Measurements from ENCODE around the gene REPIN1.

Gene REPIN1

GRCh38 chr7:150361807-150362621 is 6.6 kb upstream of the REPIN1 start:
- no peaks in the 10 kb centered on the region for H3K27me3 Mint-ChIP-seq (ENCODE audit: low read depth)
- H3K4me1 Mint-ChIP-seq (ENCODE audit: low read depth): peaks cover 36% of the 10 kb centered on the region

GRCh38 chr7:150363370-150363769 is 5.3 kb upstream of the REPIN1 start:
- Mint-ChIP-seq H3K36me3 (ENCODE audit: low read depth) (no peaks in the 10 kb centered on the region), H3K27me3 (ENCODE audit: low read depth) (no peaks in the 10 kb centered on the region), H3K4me1 (ENCODE audit: low read depth) (peaks cover 32% of the 10 kb centered on the region), H3K27ac (no peak overlapping the region), H3K9me3 (no peaks in the 10 kb centered on the region), H3K4me3 (no peak overlapping the region)

More at GRCh38 chr7:150361807-150362621, 6.6 kb upstream of the REPIN1 start:
- Mint-ChIP-seq H3K36me3 (ENCODE audit: low read depth) (no peaks in the 10 kb centered on the region), H3K27ac (peak overlapping the region; percentile 29), H3K9me3 (no peaks in the 10 kb centered on the region), H3K4me3 (no peak overlapping the region)

DNA sequence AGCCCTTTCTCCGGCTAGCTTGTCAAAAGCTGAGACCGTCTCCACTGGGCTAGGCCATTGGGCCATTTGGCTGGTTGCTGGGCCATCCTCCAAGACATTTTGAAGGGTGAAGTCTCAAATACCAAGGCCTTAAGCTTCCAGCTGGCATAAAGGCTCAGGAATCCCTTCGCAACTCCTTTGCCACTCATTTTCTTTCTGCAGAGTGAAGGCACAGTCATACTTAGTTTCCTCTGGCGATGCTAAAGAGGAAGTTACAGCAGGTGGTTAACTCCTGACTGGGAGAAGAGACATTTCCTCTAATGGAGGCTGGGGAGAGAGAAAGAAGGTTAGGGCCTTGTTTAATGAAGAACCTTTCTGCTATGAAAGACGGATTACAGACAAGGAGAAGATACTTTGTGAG is 4.8 kb upstream of the REPIN1 start:
- Mint-ChIP-seq H3K4me1 (ENCODE audit: low read depth) (peaks cover 29% of the 10 kb centered on the region), H3K36me3 (ENCODE audit: low read depth) (no peaks in the 10 kb centered on the region), H3K27me3 (ENCODE audit: low read depth) (no peaks in the 10 kb centered on the region), H3K27ac (peak overlapping the region; percentile 0), H3K9me3 (no peaks in the 10 kb centered on the region), H3K4me3 (no peak overlapping the region)

- Mint-ChIP-seq H3K27ac (no peak overlapping the region), H3K4me3 (no peak overlapping the region), H3K36me3 (ENCODE audit: low read depth) (no peaks in the 10 kb centered on the region), H3K27me3 (ENCODE audit: low read depth) (no peaks in the 10 kb centered on the region), H3K4me1 (ENCODE audit: low read depth) (peaks cover 28% of the 10 kb centered on the region), H3K9me3 (no peaks in the 10 kb centered on the region)
Observed at GRCh38 chr7:150365194-150365593, 3.4 kb upstream of the REPIN1 start.

DNA sequence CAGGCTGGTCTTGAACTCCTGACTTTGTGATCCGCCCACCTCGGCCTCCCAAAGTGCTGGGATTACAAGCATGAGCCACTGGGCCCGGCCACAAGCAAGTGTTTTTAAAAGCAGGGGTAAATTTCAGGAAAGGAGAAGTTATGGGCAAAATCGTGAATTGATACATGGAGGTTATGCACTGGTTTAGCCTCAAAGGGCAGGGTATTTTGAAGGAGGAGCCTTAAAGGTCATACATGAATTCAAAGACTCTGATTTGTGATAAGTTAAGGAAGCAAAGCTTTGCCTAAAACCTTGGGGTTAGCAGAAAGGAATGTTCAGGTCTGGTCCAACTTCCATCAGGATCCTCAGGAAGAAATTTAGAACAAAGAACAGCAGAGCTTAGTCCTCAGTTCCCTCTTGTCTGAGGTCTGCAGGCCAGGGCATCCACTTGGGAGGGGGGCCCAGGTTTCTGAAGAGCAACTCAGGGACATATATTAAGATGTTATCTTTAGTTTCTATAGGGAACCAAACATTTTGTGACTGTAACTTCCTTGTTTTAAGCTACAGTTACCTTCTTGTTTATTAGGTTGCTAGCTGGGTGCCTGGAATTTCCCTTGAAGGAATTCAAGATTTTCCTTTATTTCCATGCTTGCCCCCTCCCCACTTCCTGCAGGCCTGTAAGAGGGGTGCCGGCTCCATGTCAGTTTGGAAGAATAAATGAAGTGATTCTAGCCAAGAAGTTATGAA is 2.8 kb upstream of the REPIN1 start:
- Mint-ChIP-seq H3K36me3 (ENCODE audit: low read depth) (peaks cover 2% of the 10 kb centered on the region), H3K27me3 (ENCODE audit: low read depth) (no peaks in the 10 kb centered on the region), H3K9me3 (no peaks in the 10 kb centered on the region), H3K27ac (no peak overlapping the region), H3K4me3 (no peak overlapping the region), H3K4me1 (ENCODE audit: low read depth) (peaks cover 32% of the 10 kb centered on the region)

DNA sequence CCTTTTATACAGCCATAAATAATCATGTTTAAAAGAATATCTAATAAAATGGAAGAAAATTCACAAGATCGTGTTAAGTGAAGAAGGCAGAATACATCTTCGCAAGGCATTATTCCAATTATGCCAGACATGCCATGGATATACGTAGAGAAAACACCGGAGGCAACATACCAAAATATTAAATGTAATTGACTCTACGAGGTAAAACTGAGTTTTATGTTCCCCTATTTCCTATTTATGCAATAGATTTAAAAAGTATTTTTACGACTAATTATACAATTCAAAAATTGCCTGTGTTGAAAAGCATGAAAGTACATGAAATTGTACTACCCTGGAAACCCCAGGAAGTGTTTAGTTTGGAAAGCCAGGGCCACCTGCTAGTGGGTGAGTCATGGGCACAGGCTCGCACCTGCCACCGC is 936 bp upstream of the REPIN1 start:
- Mint-ChIP-seq H3K9me3 (no peaks in the 10 kb centered on the region), H3K4me3 (peak overlapping the region; percentile 80), H3K27ac (peak overlapping the region; percentile 82), H3K4me1 (ENCODE audit: low read depth) (peaks cover 32% of the 10 kb centered on the region), H3K27me3 (ENCODE audit: low read depth) (no peaks in the 10 kb centered on the region), H3K36me3 (ENCODE audit: low read depth) (peaks cover 6% of the 10 kb centered on the region)

- Mint-ChIP-seq H3K36me3 (ENCODE audit: low read depth) (peaks cover 9% of the 10 kb centered on the region), H3K4me1 (ENCODE audit: low read depth) (peaks cover 32% of the 10 kb centered on the region), H3K9me3 (no peaks in the 10 kb centered on the region)
Observed at GRCh38 chr7:150368884-150369747, 494 bp downstream of the REPIN1 start.

DNA sequence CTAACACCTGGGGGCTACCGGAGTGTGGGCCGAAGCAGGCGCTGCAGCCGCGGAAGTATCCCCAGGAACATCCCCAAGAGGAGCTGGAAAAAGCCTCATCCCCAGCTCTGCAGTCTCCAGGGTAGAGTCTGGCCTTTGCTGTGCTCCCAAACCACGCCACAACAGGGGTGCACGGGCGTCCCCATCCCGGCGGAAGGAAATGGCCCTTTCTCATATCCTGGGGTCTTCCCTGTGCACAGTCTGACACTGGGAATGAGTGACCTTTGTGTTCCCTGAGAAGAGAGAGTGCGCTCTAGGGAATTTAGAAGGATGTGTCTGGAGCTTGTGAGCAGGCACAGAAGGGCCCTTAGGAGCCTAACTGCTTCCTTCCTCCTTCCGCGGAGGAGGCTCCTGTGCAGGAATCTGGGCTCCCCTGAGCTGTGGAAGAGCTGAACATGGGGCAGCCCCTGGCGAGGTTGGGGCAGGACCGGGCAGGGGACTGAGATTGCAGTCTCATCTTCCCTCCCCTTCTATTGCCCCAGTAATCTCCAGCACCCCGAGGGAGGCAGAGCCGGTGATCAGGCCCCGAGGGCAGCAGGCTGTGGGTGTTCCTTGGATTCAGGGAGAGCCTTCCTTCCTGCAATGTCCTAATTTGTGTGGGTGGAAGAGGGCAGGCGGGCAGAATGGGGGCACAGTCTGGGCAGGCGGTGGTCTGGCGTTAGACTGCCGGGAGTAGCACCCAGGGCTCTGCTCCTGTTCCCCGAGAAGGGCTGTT is 1.3 kb downstream of the REPIN1 start:
- Mint-ChIP-seq H3K9me3 (no peaks in the 10 kb centered on the region), H3K27ac (peak overlapping the region; percentile 31), H3K4me3 (peak overlapping the region; percentile 92), H3K36me3 (ENCODE audit: low read depth) (peaks cover 12% of the 10 kb centered on the region), H3K27me3 (ENCODE audit: low read depth) (no peaks in the 10 kb centered on the region), H3K4me1 (ENCODE audit: low read depth) (peaks cover 31% of the 10 kb centered on the region)

More at GRCh38 chr7:150368884-150369747, 494 bp downstream of the REPIN1 start:
- H3K27ac Mint-ChIP-seq: peak overlapping the region; percentile 89
- peak overlapping the region; percentile 92 for H3K4me3 Mint-ChIP-seq
- H3K27me3 Mint-ChIP-seq (ENCODE audit: low read depth): no peaks in the 10 kb centered on the region

DNA sequence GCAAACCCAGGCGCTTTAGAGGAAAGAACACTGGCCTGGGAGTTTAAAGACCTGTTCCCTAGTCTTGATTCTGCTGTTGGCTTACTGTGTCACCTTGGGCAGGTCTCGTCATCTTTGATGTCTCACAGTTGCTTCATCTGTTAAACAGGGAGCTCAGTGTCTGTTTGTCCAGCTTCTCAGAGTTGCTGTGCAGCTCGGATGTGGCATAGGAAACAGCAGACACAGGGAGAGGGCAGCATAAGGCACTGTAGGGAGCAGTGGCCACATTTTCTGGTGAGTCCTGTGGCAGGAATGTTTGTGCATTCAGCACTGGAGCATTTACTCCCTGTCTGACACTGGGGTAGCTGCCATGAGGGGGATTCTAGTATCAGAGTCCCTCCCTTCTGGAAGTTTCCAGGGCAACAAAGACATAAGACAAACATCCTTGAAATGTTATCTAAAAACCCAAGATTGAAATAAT is 2.0 kb downstream of the REPIN1 start:
- Mint-ChIP-seq H3K9me3 (no peaks in the 10 kb centered on the region), H3K4me1 (ENCODE audit: low read depth) (peaks cover 30% of the 10 kb centered on the region), H3K36me3 (ENCODE audit: low read depth) (peaks cover 12% of the 10 kb centered on the region), H3K27ac (peak overlapping the region; percentile 8), H3K27me3 (ENCODE audit: low read depth) (no peaks in the 10 kb centered on the region), H3K4me3 (no peak overlapping the region)

DNA sequence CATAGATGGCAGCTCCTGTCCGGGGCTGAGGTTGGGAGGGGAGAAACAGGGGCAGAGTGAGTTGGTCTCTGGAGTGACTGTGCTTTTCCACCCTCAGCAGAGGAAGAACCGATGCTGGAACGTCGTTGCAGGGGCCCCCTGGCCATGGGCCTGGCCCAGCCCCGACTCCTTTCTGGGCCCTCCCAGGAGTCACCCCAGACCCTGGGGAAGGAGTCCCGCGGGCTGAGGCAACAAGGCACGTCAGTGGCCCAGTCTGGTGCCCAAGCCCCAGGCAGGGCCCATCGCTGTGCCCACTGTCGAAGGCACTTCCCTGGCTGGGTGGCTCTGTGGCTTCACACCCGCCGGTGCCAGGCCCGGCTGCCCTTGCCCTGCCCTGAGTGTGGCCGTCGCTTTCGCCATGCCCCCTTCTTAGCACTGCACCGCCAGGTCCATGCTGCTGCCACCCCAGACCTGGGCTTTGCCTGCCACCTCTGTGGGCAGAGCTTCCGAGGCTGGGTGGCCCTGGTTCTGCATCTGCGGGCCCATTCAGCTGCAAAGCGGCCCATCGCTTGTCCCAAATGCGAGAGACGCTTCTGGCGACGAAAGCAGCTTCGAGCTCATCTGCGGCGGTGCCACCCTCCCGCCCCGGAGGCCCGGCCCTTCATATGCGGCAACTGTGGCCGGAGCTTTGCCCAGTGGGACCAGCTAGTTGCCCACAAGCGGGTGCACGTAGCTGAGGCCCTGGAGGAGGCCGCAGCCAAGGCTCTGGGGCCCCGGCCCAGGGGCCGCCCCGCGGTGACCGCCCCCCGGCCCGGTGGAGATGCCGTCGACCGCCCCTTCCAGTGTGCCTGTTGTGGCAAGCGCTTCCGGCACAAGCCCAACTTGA is 2.7 kb downstream of the REPIN1 start:
- Mint-ChIP-seq H3K36me3 (ENCODE audit: low read depth) (peaks cover 16% of the 10 kb centered on the region), H3K27ac (no peak overlapping the region), H3K27me3 (ENCODE audit: low read depth) (no peaks in the 10 kb centered on the region), H3K4me1 (ENCODE audit: low read depth) (peaks cover 33% of the 10 kb centered on the region), H3K4me3 (no peak overlapping the region), H3K9me3 (no peaks in the 10 kb centered on the region)

DNA sequence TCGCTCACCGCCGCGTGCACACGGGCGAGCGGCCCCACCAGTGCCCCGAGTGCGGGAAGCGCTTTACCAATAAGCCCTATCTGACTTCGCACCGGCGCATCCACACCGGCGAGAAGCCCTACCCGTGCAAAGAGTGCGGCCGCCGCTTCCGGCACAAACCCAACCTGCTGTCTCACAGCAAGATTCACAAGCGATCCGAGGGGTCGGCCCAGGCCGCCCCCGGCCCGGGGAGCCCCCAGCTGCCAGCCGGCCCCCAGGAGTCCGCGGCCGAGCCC is 3.3 kb downstream of the REPIN1 start:
- H3K27me3 Mint-ChIP-seq (ENCODE audit: low read depth): no peaks in the 10 kb centered on the region
- H3K27ac Mint-ChIP-seq: no peak overlapping the region
- H3K9me3 Mint-ChIP-seq: no peaks in the 10 kb centered on the region
- H3K4me3 Mint-ChIP-seq: no peak overlapping the region
- peaks cover 36% of the 10 kb centered on the region for H3K4me1 Mint-ChIP-seq (ENCODE audit: low read depth)
- H3K36me3 Mint-ChIP-seq (ENCODE audit: low read depth): peaks cover 16% of the 10 kb centered on the region

- no peaks in the 10 kb centered on the region for H3K27me3 Mint-ChIP-seq (ENCODE audit: low read depth)
- H3K9me3 Mint-ChIP-seq: no peaks in the 10 kb centered on the region
- no peak overlapping the region for H3K27ac Mint-ChIP-seq
- H3K4me3 Mint-ChIP-seq: no peak overlapping the region
- peaks cover 16% of the 10 kb centered on the region for H3K36me3 Mint-ChIP-seq (ENCODE audit: low read depth)
- H3K4me1 Mint-ChIP-seq (ENCODE audit: low read depth): peaks cover 35% of the 10 kb centered on the region
Observed at GRCh38 chr7:150372271-150373048, 3.8 kb downstream of the REPIN1 start.
